Eye (tissue), 1 donor: Measurements from ENCODE around the gene DTNB.

Experiments used
- DNase-seq: peaks from one replicate; pipeline ENCODE4 v3.0.0-alpha.2; 2015

DTNB gene

DNA sequence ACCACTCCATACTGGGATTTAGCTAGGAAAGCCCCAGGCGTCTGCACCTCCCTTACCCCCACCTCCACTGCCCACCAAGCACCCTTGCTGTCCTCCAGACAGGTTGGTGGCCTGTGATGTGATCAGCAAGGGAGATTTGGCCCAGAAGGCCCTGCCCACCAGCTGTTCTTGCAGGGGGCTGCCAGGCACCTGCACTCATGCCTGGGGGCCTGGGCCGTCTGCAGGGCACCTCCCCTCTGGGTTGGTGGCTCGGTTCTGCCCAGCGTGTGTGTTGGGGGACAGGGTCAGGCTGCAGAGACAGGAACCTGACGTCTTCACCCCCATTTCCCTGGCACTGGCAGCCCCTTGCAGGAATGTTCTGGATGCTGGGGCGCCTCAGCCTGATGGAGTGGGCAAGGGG, 337.4 kb downstream of the DTNB start:
- no peak for DNase-seq

GRCh38 chr2:25335204-25335603, 338.2 kb downstream of the DTNB start:
- no peak for DNase-seq

GRCh38 chr2:25334482-25334881, 338.9 kb downstream of the DTNB start:
- no peak for DNase-seq

DNA sequence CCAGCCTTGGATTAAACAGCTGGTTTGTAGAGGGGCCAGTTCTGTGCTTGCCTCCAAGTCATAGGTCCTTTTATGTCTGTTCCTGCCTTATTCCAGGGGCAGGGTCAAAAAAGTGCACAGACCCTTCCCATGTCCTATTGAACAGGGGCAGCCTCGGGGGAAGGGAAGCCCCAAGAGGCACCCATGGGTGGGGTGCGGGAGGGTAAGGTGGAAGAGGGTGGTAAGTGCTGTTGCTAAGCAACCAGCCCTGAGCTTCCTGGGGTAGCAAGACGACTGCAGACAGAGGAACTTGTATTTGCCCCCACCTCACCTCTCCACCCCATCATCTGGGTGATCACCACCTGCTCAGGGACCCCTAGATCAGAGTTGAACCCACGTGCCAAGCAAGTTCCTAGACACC, 339.4 kb downstream of the DTNB start:
- no peak for DNase-seq

DNA sequence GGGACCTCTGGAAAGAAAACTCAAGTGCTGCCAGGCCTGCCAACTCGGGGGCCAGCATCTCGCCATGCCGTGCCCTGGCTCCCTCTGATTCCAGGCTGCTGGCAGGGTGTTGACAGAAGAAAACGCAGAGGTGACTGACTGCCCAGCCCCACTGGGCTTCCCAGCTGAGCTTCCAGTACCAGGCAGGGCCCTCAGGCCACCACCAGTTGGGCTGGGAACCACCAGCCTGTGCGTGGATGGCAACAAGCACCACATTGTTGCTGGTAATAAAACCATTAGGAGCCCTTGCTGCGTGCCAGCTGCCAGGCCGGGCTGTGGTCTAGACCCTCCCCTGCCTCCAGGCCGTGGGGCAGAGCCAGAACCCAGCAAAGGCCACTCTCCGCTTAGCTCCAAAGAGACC, 340.8 kb downstream of the DTNB start:
- DNase-seq = no peak

DNA sequence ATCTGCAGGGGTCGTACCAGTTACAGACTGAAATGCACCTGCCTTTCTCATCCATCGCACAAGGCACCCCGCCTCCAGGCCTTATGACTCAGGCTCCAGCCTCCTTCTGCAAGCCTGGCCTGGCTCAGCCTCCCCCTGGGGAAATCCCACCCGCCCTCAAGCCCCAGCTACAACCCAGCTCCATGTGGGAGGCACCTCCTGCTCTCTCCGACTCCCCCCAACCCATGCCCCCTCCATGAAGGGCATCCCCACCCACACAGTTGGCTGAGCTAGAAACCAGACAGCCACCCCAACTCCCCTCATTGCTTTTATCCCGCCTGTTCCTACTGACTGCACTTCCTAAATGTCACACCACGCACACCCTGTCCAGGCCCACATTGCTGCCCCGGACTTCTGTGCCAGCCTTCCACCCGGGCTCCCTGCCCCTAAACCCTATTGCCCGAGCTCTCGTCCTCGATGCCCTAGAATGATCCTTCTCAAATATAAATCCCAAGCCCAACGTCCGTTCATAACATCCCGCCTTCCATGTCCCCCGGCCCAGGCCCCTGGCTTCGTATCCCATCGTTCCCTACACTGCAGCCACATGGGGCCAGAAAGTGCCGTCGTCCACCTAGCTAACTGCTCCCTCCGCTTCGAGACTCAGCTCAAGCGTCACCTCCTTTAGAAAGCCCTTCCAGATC, 341.6 kb downstream of the DTNB start:
- no peak for DNase-seq

GRCh38 chr2:25330937-25331336, 342.4 kb downstream of the DTNB start:
- no peak for DNase-seq

DNA sequence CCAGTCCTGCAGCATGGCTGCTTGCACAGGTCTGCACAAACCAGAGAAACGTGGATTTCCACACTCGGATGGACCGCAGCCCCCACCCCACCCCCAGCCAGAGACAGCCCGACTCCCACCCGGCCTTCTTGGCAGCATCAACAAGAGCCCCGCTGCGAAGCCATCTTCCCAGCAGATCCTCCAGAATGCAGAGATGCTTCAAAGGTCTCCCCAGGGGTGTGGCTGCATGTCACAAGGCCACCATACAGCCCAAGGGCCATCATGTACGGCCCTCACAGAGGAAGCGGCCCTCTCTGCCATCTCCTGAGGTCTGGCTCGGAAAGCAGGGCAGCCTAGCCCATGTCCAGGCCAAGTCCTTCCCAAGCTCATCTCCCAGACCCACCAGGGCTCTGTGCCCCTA, 343.1 kb downstream of the DTNB start:
- DNase-seq = no peak

GRCh38 chr2:25328152-25329085, 345.0 kb downstream of the DTNB start:
- DNase-seq = no peak
